Spleen (tissue), 11 donors: ENCODE measurements around the gene FCRL3. TPM values are rescaled to one million over a fixed set of nuclear protein-coding genes. Genes with fewer than 3 reads are reported as not detected.

Experiments
- DNase-seq: peaks from one replicate; pipeline ENCODE4 v3.0.0-alpha.2; 2020
- H3K27ac ChIP-seq, 8 donors: fragments of 200-600 bp; sonication (generic) in 7 of 8; 1 replicate in 4 of 8; 2 replicates in 4 of 8; pipeline versions ENCODE4 v1.5.0 to v1.8.0; 2016 to 2021; ENCODE audit warnings: inconsistent platforms in 4 of 8, mild to moderate bottlenecking in 4 of 8, moderate library complexity in 1 of 8
- H3K27me3 ChIP-seq, 7 donors: fragments of 200-600 bp; sonication (generic) in 6 of 7; replicated peaks in 1 of 7; 1 replicate in 4 of 7; 2 replicates in 3 of 7; pipeline versions ENCODE4 v1.5.0 to v1.8.0; 2016 to 2021; ENCODE audit warnings: inconsistent platforms in 3 of 7, mild to moderate bottlenecking in 1 of 7
- H3K36me3 ChIP-seq, 6 donors: fragments of 200-600 bp; sonication (generic) in 5 of 6; 1 replicate in 4 of 6; 2 replicates in 2 of 6; pipeline versions ENCODE4 v1.5.0 to v1.8.0; 2016 to 2021; ENCODE audit warnings: inconsistent platforms in 2 of 6
- H3K4me1 ChIP-seq, 6 donors: fragments of 200-600 bp; sonication (generic) in 5 of 6; 1 replicate in 3 of 6; 2 replicates in 3 of 6; pipeline versions ENCODE4 v1.5.0 to v1.8.0; 2016 to 2021; ENCODE audit warnings: inconsistent platforms in 3 of 6
- H3K4me3 ChIP-seq, 8 donors: fragments of 200-600 bp; sonication (generic) in 7 of 8; 1 replicate in 4 of 8; 2 replicates in 4 of 8; pipeline versions ENCODE4 v1.5.0 to v1.8.0; 2016 to 2021; ENCODE audit warnings: inconsistent platforms in 4 of 8, mild to moderate bottlenecking in 4 of 8, moderate library complexity in 2 of 8
- H3K9me3 ChIP-seq, 8 donors: fragments of 200-600 bp; sonication (generic) in 7 of 8; 1 replicate in 4 of 8; 2 replicates in 4 of 8; pipeline versions ENCODE4 v1.5.0 to v1.8.0; 2016 to 2021; ENCODE audit warnings: inconsistent platforms in 4 of 8
- POLR2A ChIP-seq, 3 donors: fragments of 450-650 bp; IDR thresholded peaks; one replicate each; pipeline ENCODE4 v1.5.1; 2017; ENCODE audit warnings: antibody characterized with exemption in 3 of 3, mild to moderate bottlenecking in 1 of 3
- POLR2AphosphoS5 ChIP-seq, 3 donors: sonication (generic); formaldehyde crosslinking; IDR thresholded peaks; one replicate each; pipeline ENCODE4 v1.5.1; 2017; ENCODE audit warnings: antibody characterized with exemption in 3 of 3
- WGBS, 5 donors: extraction: QIAGEN DNeasy Blood & Tissue Kit in 3 of 5; methylation state at CpG; one replicate each; pipeline versions ENCODE4 v1.1.5 to v1.1.7; 2013 to 2018; 5-methylcytosine and 5-hydroxymethylcytosine counted together
- intact Hi-C: fragments of 100-400 bp; cut with DNase I; formaldehyde crosslinking; loops from one replicate; pipeline ENCODE4 v1.15.0; 2023; ENCODE audit warnings: low total_unique reads
- polyA plus RNA-seq, 3 donors: library from polyadenylated mRNA; stranded (reverse); fragments of 200-250 nt; gene quantifications; one replicate each; pipeline ENCODE4 v1.2.1, GENCODE V29; 2013
- total RNA-seq, 7 donors: library from RNA; depleted of rRNA in 3 of 7; stranded (reverse); fragments of >200 nt in 3 of 7; fragmentation: NEBNext Ultra II Directional in 4 of 7; extraction: Animal tissue kit (Norgen Biotek cat#: 25700) in 4 of 7; gene quantifications; one replicate each; pipeline versions ENCODE4 v1.1.0 to v1.2.1, GENCODE V29; 2016 to 2021
- TF ChIP-seq, protein P1 (sequence below), 11 experiments: fragments of 200-600 bp in 7 of 11; fragments of 450-650 bp in 4 of 11; sonication (generic) in 4 of 11; IDR thresholded peaks in 8 of 11; conservative IDR thresholded peaks in 3 of 11; 1 replicate in 7 of 11; 2 replicates in 4 of 11; pipeline versions ENCODE4 v1.4.0 to v1.8.0; 2016 to 2021; ENCODE audit warnings: antibody characterized with exemption in 11 of 11, inconsistent platforms in 4 of 11, mild to moderate bottlenecking in 1 of 11
- donor health status: healthy with polysubstance abuse.
- donor health status: DM: no; HTN: no; CAD: no; lungs with moderate emphysema.
- donor health status: DM: no; HTN: no; CAD: no.
- donor health status: Bipolar disorder and iron deficiency.
- donor health status: healthy.
- donor health status: DM: no; HTN: no; CAD: no.
- donor health status: DM: yes; HTN: yes; CAD: no.

The FCRL3 gene
- total and polyA plus RNA-seq, 10 donors: 24.0 to 110 (median 55.8) TPM

DNA sequence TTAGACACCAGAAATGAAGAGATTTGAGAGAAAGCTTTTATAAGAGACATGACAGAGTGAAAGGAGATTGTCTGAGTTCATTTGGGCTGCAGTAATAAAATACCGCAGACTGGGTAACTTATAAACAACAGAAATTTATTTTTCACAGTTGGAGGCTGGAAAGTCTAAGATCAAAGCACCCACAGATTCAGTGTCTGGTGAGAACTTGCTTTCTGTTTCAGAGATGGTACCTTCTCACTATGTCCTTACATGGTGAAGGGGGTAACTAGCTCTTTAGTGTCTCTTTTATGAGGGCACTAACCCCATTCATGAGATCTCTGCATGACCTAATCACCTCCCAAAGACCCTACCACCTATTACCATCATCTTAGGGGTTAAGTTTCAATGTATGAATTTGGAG lies 71.8 kb downstream of the FCRL3 start:
- Histone ChIP-seq H3K4me3 (no peak overlapping the region), H3K4me1 (peaks cover 0 to 2% (median 0%) of the 10 kb centered on the region in 6 donors), H3K36me3 (no peaks in the 10 kb centered on the region), H3K27ac (no peak overlapping the region), H3K27me3 (peaks cover 0 to 16% (median 0%) of the 10 kb centered on the region in 7 donors), H3K9me3 (no peaks in the 10 kb centered on the region)
- intact Hi-C loops: no loop called here
- TF ChIP-seq POLR2AphosphoS5 (IDR thresholded peaks at IDR 0.05): no peak
- TF ChIP-seq POLR2A (IDR thresholded peaks at IDR 0.05): no peak
- TF ChIP-seq, protein P1, sequence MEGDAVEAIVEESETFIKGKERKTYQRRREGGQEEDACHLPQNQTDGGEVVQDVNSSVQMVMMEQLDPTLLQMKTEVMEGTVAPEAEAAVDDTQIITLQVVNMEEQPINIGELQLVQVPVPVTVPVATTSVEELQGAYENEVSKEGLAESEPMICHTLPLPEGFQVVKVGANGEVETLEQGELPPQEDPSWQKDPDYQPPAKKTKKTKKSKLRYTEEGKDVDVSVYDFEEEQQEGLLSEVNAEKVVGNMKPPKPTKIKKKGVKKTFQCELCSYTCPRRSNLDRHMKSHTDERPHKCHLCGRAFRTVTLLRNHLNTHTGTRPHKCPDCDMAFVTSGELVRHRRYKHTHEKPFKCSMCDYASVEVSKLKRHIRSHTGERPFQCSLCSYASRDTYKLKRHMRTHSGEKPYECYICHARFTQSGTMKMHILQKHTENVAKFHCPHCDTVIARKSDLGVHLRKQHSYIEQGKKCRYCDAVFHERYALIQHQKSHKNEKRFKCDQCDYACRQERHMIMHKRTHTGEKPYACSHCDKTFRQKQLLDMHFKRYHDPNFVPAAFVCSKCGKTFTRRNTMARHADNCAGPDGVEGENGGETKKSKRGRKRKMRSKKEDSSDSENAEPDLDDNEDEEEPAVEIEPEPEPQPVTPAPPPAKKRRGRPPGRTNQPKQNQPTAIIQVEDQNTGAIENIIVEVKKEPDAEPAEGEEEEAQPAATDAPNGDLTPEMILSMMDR (IDR thresholded peaks at IDR 0.05 in 8 of 11, conservative IDR thresholded peaks at IDR 0.05 in 3 of 11): no peak
- no peak for DNase-seq
- WGBS, 5 donors: 72 to 78% (median 76%) methylated on average over 1 of the region's 1 CpG

Other genes starting within 250 kb of the FCRL3 start
- gene FCRL5, start 148.3 kb downstream of the FCRL3 start, total RNA-seq: 100 to 1,000 TPM in 1 of 7 donors, 10 to 100 TPM in 6; 55.9 to 111 (median 73.4) TPM
- gene FCRL5, start 148.3 kb downstream of the FCRL3 start, polyA plus RNA-seq: 10 to 100 TPM; 51.0 to 69.0 (median 59.6) TPM
- 1 to 10 TPM in 5 of 7 donors, under 1 TPM in 2; 0.26 to 3.8 (median 1.5) TPM for gene FCRL4, start 102.7 kb downstream of the FCRL3 start, total RNA-seq
- 1 to 10 TPM; 2.2 to 6.0 (median 4.7) TPM for gene FCRL4, start 102.7 kb downstream of the FCRL3 start, polyA plus RNA-seq
- gene FCRL2, start 76.4 kb upstream of the FCRL3 start, total RNA-seq: 10 to 100 TPM; 32.9 to 71.1 (median 43.6) TPM
- gene FCRL2, start 76.4 kb upstream of the FCRL3 start, polyA plus RNA-seq: 100 to 1,000 TPM in 1 of 3 donors, 10 to 100 TPM in 2; 93.1 to 236 (median 96.6) TPM
- gene FCRL1, start 119.4 kb upstream of the FCRL3 start, total RNA-seq: 100 to 1,000 TPM in 4 of 7 donors, 10 to 100 TPM in 3; 57.3 to 158 (median 110) TPM
- 10 to 100 TPM; 54.5 to 77.8 (median 72.0) TPM for gene FCRL1, start 119.4 kb upstream of the FCRL3 start, polyA plus RNA-seq
- 100 to 1,000 TPM; 348 to 892 (median 512) TPM for gene CD5L, start 141.0 kb upstream of the FCRL3 start, total RNA-seq
- gene CD5L, start 141.0 kb upstream of the FCRL3 start, polyA plus RNA-seq: 10 to 100 TPM; 16.8 to 60.8 (median 42.6) TPM